ENCODE data around the gene MCIDAS.

MCIDAS gene

DNA sequence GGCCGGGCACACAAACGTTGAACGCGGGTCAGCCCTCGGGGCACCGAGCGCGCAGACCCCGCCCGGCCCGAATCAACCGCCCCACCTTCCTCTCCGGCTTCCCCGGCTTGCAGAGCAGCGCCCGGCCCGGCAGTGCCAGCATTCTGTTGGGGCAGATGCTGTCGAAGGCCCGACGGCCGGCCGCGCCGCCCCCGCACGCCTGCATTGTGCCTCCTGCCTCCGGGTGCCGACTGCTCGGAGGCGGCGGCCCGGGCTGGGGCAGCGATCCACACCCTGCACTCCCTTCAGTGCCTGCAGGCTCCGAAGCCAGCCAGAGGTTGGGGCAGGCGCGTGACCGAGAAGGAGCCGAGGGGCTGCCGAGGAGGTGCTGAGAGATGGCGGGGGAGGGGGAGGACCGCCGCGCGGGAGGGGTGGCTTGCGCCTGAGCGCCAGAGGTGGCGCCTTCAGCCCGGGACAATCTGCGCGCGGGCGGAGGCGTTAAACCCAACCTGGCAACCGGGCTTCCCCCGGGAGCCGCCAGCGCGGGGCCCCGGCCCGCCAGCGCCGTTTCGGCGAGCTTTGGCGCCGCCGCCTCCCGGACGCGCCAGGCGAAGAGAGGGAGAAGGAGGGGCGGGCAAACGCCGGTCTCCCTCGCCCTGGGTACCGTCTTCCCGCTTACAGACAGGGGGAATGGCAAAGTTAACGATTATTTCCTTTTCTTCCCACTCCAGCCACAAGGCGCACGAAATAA, at the start of gene MCIDAS:
Gene MCIDAS, minus strand, starts transcription at position 382 of the 730 bp plus-strand sequence. Its CDS starts 177 bp downstream, at position 205.
- in situ Hi-C loops (cut with MboI; ENCODE audit: low sequenced_read_pairs) = no loop called here

DNA sequence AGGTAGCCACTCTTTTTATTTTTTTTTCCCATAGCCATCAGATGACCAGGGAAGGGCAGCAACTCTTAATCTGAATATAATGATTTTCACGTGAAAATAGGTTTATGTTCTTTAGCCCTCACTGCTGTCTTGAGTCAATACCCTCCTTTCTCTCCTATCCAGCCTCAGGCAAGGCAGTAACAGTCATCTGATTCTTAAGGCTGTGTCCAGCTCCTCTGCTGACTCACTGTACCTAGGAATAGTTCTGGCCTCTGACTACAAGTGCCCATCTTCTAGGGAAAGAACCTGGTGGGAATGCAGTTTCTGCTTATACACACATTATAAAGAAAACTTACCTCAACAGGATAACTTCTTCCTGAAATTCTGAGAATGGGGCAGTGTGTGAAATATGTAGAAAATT, 49.7 kb upstream of the MCIDAS start:
- in situ Hi-C loops (cut with MboI; ENCODE audit: low sequenced_read_pairs) = no loop called here

DNA sequence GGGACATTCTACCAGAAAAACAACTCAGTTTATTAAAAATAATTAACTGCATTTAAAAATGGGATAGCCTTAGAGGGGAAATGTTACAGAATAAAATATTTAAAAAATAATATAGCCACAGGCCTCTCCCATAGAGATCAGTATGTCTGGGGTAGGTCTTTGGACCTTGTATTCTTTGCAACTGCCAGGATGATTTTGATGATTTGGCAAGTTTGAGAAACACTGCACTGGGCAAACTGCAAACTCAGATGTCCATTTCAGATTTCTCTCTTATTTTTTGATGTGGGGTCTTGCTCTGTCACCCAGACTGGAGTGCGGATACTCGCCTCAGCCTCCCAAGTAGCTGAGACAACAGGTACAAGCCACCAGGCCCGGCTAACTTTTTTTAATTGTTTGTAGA, 31.2 kb upstream of the MCIDAS start:
- in situ Hi-C loops (cut with MboI; ENCODE audit: low sequenced_read_pairs) = no loop called here

DNA sequence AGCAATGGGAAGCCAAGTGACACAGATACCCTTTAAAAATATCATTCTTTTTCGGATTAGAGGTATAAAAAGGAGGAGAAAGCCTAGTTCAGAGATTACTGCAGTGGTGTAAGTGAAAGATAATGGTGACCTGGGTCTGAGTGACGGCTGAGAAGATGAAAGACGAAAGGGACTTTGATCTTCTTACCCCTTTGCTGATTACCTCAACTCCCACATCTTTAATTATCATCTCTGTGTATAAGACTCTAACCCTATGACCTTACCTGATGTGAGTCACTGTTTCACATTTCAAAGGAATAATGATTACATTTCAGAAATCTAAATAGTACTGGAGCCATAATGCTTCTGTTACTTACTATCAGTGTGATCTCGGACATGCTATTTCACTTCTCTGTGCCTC, 27.7 kb upstream of the MCIDAS start:
- in situ Hi-C loops (cut with MboI; ENCODE audit: low sequenced_read_pairs) = no loop called here

DNA sequence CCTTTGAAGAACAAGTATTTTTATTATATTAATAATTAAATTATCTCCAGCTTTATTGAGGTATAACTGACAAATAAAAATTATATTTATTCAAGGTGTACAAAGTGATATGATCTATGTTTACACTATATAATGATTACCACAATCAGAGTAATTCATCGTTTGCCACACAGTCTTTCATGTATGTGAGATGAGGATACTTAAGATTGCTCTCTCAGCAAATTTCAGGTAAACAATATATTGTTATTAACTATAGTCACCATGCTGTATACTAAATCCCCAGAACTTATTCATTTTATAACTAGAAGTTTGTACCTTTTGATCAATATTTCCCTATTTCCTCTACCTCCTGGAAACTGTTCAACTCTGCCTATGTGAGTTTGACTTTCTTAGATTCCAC, 22.9 kb upstream of the MCIDAS start:
- in situ Hi-C loops (cut with MboI; ENCODE audit: low sequenced_read_pairs) = no loop called here

DNA sequence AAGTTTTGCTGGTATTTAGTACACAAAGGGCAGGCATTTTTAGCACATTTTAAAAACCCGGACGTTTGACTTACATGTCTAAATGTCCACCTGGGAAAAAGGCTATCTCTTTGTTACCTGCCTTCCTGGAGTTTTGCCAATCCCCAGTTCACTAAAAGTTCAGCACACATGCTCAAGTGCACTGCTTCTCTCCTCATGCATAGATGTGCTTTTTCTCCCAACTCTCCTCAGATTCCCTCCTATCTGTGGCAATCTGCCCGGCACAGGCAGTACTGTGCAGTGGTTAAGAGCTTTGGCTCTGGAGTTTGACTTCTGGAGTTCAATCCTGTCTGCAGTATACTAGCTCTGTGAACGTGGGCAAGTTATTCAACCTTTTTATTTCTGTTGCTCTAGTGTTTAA, 14.6 kb upstream of the MCIDAS start:
- in situ Hi-C loops (cut with MboI; ENCODE audit: low sequenced_read_pairs) = no loop called here

DNA sequence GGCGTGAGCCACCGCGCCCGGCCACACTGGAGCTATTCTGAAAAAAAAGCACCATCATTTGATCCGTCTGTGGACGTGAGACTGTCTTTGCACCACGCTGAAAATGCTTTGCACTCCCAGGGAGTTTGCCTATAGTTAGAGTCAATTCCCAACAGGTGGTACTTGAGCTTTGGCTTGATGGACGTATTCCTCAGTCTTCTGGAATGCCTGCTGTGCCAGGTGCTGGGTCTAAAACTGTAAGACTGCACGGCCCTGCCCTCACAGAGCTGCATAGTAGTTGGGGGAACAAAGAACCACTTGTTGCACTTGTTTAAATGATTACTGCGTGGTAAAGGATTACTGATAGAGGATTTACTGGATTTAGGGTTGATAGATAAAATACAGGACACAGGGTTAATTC, 9.7 kb upstream of the MCIDAS start:
- in situ Hi-C loops (cut with MboI; ENCODE audit: low sequenced_read_pairs) = no loop called here

DNA sequence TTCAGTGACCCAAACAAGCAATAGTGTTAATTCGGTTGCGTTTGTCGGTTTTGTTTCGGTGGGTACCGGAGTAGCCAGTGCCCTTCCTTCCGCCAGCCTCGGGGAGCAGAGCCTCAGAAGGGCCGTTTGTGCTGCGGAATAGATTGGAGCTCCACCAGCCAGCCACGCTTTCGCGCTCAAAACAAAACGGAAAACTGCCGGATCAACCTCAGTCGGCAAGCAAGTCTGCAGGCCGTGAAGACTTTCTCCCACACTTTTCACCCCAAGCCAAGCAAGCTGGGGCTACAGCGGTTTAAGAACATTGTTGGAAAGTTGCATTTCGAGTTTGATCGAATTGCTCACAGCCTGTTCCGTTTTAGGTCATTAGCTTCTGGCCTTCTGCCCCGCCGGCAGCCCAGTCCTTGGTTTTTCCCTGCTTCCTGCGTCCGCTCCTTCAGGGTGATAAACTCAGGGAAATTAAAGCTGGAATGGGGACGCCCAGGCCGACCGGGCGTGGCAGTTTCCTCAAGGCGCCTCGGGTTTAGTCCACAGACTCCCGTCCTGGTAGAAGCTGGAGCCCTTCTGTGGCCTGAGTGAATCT, 7.1 kb upstream of the MCIDAS start:
- in situ Hi-C loops (cut with MboI; ENCODE audit: low sequenced_read_pairs) = no loop called here

DNA sequence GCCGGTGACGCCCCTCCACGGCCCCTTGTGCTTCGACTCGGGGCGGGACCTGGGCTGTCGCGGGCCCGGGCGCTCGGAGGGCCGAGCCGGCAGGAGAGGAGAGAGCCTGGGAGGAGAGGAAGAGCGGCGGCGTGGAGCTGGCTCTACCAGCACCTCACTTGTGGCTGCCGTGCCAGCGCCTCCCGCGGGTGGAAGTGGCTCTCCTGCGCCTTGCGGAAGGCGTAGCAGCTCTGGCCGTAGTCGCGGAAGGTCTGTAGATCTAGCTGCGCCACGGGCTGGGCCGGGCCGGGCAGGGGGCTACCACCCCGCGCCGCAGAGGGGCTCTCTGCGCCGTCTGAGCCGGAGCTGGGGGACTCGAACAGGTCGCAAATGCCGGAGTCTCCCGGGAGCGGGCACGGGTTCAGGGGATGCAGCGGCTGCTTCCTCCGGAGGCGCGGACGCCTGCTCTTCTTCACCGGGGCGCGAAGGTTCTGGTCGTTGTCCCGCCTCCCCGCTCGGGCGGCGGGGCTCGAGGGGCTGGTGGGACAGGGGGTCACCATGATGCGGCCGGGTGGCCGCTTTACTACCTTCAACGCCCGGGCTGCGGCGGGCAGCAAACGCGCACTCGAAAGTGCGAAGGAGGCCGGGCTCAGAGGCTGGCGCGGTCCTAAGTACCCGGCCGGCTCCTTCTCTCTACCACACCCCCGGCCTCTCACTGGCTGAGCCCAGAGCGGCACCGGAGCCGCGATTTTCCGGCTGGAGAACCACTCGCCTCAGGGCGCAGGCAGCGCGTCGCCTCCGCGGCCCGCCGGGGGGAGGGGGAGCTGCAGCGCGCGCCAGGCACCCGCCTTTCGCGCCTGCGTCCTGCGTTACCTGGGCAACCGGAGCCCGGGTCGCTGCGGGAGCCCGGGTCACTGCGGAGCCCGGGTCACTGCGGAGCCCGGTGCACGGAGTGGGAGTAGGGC, 6.1 kb upstream of the MCIDAS start, which contains the start of gene CCNO:
Gene CCNO, minus strand, starts transcription at position 624 of the 944 bp plus-strand sequence. Its CDS starts 85 bp downstream, at position 539.
- in situ Hi-C loops (cut with MboI; ENCODE audit: low sequenced_read_pairs) = no loop called here

DNA sequence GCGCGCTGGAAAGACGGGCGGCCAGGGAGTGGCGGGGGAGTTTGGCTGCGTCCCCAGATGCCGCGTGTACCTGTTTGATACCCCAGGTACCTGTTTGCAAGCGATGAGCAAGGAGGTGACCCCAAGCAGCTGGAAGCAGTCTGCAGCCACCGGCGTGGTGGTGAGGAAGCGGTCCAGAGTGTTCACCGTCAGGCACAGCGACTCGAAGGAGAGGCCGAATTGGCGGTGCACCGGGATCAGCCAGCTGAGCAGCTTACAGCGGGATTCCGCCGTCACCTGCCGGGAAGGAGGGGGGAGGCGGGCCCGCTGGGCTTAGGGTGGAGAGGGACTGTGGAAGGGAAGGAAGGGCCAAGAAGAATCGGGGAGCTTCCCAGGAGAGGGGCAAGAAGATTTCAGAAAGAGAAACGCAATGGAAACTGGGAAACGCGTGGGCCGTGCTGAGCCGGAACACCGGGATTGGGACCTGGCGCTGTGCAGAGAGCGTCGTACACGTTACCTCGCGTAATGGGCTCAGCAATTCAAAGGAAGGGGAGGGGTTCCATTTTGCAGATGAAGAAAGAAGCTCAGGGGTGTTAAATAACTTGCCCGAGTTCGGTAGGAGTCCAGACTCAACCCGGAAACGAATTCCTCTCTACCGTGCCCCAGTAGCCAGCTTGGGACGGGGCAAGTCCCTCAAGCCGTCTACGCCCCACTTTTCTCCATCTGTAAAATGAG, 5.3 kb upstream of the MCIDAS start:
- in situ Hi-C loops (cut with MboI; ENCODE audit: low sequenced_read_pairs) = no loop called here

DNA sequence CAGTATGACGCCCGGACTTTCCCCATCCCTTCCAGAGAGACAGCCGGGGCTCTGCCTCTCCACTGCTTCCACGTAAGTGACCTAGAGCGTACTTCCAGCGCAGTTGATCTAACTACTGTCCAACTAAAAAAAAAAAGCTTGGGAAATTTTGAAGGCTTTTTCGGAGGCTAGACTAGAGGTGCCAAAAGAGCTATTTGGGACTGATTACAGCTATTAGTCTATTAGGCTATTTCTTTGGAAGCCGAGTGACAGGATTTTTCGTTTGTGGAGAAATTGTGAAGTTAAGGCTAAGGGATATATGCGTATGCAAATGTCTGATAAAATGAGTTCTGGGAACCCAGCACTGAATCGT, 4.8 kb upstream of the MCIDAS start:
- in situ Hi-C loops (cut with MboI; ENCODE audit: low sequenced_read_pairs) = no loop called here

DNA sequence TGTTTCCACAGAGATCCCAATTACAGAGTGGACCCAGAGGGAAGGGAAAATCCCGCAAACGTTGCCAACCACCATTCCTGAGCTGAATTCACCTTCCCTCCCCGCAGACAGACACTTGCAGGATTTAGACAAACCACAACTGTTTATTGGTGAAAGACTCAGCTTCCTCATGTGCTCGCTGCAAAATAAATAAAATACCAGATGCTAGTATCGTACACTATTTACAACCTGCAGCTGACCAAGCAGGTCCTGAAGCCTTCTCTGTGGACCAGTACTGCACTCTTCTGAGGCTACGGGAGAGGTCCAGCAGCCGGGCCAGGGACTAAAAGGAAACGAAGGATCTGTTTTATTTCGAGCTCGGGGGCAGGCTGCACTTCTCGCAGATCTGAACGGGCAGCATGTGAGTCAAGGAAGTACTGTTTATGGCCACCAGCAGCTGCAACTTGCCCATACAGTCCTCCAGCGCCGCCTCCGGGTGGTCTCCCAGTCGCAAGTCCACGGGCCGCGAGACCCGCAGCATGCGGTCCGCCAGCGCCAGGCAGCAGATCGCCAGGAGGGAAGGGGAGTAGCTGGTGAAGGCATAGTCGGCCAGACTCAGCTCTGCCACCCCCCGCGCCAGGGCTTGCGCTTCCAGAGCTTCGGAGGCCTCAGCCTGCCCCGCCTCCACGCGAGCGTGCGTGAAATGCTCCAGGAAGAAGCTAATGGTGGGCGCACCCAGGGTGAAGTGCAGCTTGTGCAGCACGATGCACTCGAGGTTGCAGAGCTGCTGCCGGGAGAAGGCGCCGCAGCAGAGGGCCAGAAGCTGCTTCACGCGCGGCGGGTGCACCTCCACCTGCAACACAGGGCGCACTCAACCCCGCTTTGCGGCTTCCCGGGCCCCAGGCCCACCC, 4.2 kb upstream of the MCIDAS start:
- in situ Hi-C loops (cut with MboI; ENCODE audit: low sequenced_read_pairs) = no loop called here

DNA sequence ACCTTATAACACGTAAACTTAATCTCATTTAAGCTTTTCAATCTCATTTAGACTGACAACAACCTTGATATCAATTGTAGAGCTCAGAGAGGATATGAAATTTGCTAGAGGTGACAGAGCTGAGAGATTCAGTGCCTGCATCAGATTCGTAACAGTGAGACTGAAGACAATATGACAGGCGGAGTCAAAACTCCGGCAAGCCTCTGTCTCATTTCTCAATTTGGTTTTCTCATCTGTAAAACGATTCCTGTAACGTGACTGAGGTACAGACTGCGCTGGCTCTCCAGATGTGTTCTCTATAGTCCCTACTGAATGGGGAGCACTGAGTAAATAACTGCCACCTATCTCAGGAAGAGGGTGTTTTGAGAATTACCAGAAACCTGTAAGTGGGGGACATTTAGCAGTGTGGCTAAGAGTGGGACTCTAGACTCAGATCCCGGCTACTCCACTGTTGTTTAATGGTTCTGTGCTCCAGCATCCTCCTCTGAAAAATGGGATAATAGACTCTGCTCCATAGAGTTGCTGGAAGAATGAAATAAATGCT, 3.0 kb upstream of the MCIDAS start:
- in situ Hi-C loops (cut with MboI; ENCODE audit: low sequenced_read_pairs) = no loop called here

DNA sequence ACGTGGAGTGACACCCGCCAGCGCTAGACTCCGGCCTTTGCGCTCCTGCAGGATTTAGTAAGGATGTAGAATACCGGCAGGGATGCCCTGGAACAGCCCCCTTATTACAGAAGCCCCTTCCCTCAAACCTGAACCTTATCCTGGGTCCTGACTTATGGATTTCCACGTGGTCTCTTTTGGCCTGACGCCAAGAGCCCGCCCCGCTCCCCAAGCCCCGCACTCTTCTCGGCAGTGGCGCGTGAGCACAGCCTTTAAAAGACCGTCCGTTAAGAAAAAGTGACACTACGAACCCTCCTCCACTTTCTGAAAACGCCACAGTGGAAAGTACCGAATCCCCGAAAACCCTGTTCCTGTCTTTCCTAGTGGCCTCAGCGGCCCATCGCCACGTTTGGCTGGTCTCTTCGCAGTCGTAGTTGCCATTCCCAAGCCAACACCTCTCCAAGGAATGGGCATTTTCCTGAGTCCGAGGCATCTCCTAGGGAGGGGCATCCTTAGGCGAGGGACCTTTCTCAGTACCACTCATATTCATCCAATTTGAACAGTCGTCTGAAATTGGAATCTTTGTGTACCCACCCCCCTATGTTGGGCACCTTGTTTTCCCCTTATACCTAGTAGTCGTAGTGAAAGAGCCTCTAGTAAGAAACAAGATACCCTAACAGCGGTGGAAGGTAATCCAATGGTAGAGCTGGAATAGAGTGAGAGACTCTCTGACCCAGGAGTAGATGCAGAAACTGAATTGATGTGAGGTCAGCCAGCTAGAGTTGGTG, 732 bp upstream of the MCIDAS start:
- in situ Hi-C loops (cut with MboI; ENCODE audit: low sequenced_read_pairs) = no loop called here

DNA sequence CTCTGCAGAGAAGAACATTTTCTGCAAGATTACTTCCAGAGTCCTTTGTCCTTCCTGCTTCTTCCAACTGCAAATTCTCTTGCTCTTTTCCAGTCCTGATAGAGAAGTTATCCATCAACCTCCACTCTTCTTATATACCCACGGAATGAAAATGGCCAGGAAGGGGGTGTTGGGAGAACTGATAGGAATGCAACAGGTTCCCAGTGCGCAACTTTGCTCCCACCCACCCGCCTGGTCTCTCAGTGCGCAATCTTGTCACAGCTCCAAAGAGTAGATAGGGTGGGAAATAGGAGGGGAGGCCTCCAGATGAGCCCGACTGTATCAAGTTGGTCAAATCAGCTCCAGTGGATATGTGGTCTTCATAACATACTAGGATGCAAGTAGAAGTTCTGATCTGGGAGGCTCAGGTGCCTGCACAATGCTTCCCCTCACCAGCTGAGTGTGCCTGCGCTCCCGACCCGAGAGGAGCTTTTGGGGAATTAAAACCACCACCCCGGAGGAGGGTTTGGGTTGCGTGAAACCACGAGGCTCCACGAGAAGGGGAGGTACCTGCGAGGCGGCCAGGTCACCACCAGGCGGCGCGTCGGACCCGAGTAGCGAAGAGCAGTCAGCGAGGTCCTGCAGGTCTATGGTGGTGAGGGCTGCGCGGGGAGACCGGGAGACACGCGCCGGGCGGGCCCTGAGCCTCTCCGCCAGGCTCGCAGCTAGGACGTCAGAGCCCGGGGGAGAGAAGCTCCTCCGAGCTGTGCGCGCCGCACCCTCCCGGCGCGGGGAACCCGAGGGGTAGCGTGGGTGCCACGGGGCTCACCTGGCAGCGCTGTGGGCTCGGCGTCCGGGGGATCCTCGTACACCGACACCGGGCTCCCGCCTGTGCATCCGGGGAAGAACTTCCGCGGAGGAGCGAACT, 835 bp downstream of the MCIDAS start:
- in situ Hi-C loops (cut with MboI; ENCODE audit: low sequenced_read_pairs) = no loop called here

DNA sequence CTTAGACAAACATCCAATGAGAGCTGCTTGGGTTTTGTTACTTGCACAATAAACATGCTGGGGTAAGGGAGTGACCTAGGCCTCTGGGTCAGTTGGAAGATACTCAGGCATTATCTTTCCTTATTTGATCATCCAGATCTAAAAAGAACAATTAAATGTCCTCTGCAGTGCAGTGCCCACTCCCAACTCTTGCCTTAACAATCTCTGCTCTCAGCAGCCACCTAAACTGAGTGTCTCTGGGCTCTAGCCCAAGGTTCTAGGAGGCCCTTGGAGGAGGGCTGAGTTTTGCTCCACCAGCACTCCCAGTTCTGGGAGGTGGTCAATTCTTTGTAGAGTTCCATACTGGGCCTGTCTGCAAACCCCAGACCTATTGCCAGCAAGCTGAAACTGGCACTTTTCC, 1.8 kb downstream of the MCIDAS start:
- in situ Hi-C loops (cut with MboI; ENCODE audit: low sequenced_read_pairs) = no loop called here

DNA sequence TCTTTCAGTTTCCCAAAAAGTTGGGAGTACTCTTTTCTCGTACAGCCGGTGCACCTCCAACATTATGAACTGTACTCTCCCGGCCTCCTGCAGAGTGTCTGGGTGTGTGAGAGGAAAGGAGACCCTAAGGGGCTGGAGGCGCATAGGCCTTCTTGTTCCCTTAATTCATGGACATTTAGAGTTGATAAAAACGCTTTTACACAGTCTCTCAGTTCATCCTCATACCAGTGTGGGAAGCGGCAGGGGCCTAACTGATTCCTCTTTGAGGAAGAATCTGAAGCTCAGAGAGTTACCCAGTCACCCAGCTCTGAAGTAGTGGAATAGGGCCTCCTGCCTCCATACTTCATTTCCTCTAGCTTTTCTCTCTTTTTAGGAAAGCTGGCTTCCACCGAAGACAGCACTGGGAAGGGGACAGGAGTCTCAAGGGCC, 3.3 kb downstream of the MCIDAS start:
- in situ Hi-C loops (cut with MboI; ENCODE audit: low sequenced_read_pairs) = no loop called here
